Measurements from ENCODE around the gene RCC2.

RCC2 gene

GRCh38 chr1:17441993-17442357 is 2.5 kb upstream of the RCC2 start:
- no peak for DNase-seq

GRCh38 chr1:17441265-17441992 is 2.0 kb upstream of the RCC2 start:
- peak; percentile 23 to 36 for DNase-seq

GRCh38 chr1:17440827-17441168 is 1.3 kb upstream of the RCC2 start:
- no peak for DNase-seq

- no peak for DNase-seq
Measured at GRCh38 chr1:17440074-17440826, 773 bp upstream of the RCC2 start.

- peak; percentile 46 to 49 for DNase-seq
Measured at GRCh38 chr1:17438318-17439249, 893 bp downstream of the RCC2 start.

GRCh38 chr1:17437580-17438317 is 1.7 kb downstream of the RCC2 start:
- DNase-seq = peak in 1 of 2 experiments; percentile 5

- DNase-seq = no peak
Measured at GRCh38 chr1:17437260-17437579, 2.3 kb downstream of the RCC2 start.

GRCh38 chr1:17436380-17437174 is 2.9 kb downstream of the RCC2 start:
- no peak for DNase-seq

GRCh38 chr1:17434601-17435000 is 4.9 kb downstream of the RCC2 start:
- DNase-seq = no peak

GRCh38 chr1:17434016-17434415 is 5.5 kb downstream of the RCC2 start:
- no peak for DNase-seq

- DNase-seq = no peak
Measured at GRCh38 chr1:17433261-17433660, 6.2 kb downstream of the RCC2 start.

- no peak for DNase-seq
Measured at GRCh38 chr1:17432412-17432811, 7.1 kb downstream of the RCC2 start.

GRCh38 chr1:17429183-17429582 is 10.3 kb downstream of the RCC2 start:
- no peak for DNase-seq

GRCh38 chr1:17427696-17428660 is 11.5 kb downstream of the RCC2 start:
- no peak for DNase-seq

- no peak for DNase-seq
Measured at GRCh38 chr1:17425806-17426600, 13.5 kb downstream of the RCC2 start.

GRCh38 chr1:17423781-17424245 is 15.7 kb downstream of the RCC2 start:
- no peak for DNase-seq

- DNase-seq = no peak
Measured at GRCh38 chr1:17422461-17422860, 17.0 kb downstream of the RCC2 start.

- DNase-seq = no peak
Measured at GRCh38 chr1:17420391-17420918, 19.0 kb downstream of the RCC2 start.

GRCh38 chr1:17419626-17420328 is 19.7 kb downstream of the RCC2 start:
- DNase-seq = no peak
